Activated CD4-positive, alpha-beta T cell treated with anti-CD3 and anti-CD28 coated beads, Interleukin-2, amount 10 ng/mL, durations not matched to agents 24 days and 14 days (primary cell): ENCODE results near the gene TET1. TPM values are rescaled to one million over a fixed set of nuclear protein-coding genes. Genes with fewer than 3 reads are reported as not detected.
"Not testable (repeated sequence)": the region's sequence is repeated elsewhere in the genome, so short reads cannot be mapped to it uniquely, and the experiment has no call there.

Experiments
- DNase-seq: peaks from one replicate; pipeline ENCODE4 v3.0.0; 2022
- H3K27ac Mint-ChIP-seq: one replicate; pipeline ENCODE4 v1.8.0; 2022; ENCODE audit warnings: mild to moderate bottlenecking, mixed read lengths
- H3K27me3 Mint-ChIP-seq: one replicate; pipeline ENCODE4 v1.8.0; 2022; ENCODE audit warnings: mixed read lengths
- H3K36me3 Mint-ChIP-seq: one replicate; pipeline ENCODE4 v1.8.0; 2022; ENCODE audit warnings: low read depth, mild to moderate bottlenecking, mixed read lengths
- H3K4me1 Mint-ChIP-seq: one replicate; pipeline ENCODE4 v1.8.0; 2021; ENCODE audit warnings: mixed read lengths
- H3K4me3 Mint-ChIP-seq: one replicate; pipeline ENCODE4 v1.8.0; 2022; ENCODE audit warnings: mild to moderate bottlenecking, moderate library complexity, mixed read lengths
- H3K9me3 Mint-ChIP-seq: one replicate; pipeline ENCODE4 v1.8.0; 2021; ENCODE audit warnings: mixed read lengths
- intact Hi-C: fragments of 100-400 bp; cut with micrococcal nuclease; formaldehyde crosslinking; loops from one replicate; pipeline ENCODE4 v1.15.1; 2023
- total RNA-seq: library from RNA; stranded (reverse); gene quantifications from 2 replicates; pipeline ENCODE4 v1.2.3, GENCODE V29; 2022

TET1 gene
- total RNA-seq, 1 donor from 2014 or later = 0.96 TPM

- Mint-ChIP-seq H3K4me1 (peaks cover 14% of the 10 kb centered on the region), H3K4me3 (peak within 1 kb of the TSS; percentile 95), H3K27ac (peak within 1 kb of the TSS; percentile 98), H3K36me3 (peaks cover 28% of the 10 kb centered on the region), H3K9me3 (peaks cover 7% of the 10 kb centered on the region), H3K27me3 (no peaks in the 10 kb centered on the region)
- DNase-seq = peak; percentile 98
- intact Hi-C loops = loop anchor here (1.0 to 5.0 kb wide), 8 partner anchors 120 to 390 kb away; partner anchors contain the start of genes DDX50, DNA2, RUFY2 and SLC25A16
These were observed 160.9 kb downstream of the TET1 start, which contains the start of gene CCAR1 for GRCh38 chr10:68720793-68721672. Gene CCAR1, plus strand, starts transcription at chr10:68721239. Its CDS starts 1,266 bp downstream, at chr10:68722505.

GRCh38 chr10:68721673-68722335 is 161.7 kb downstream of the TET1 start:
- Mint-ChIP-seq H3K36me3 (peaks cover 32% of the 10 kb centered on the region), H3K9me3 (peaks cover 7% of the 10 kb centered on the region), H3K27ac (peak overlapping the region; percentile 98), H3K4me1 (peaks cover 16% of the 10 kb centered on the region), H3K4me3 (peak overlapping the region; percentile 95), H3K27me3 (no peaks in the 10 kb centered on the region)
- intact Hi-C loops = loop anchor here (1.0 to 5.0 kb wide), 8 partner anchors 121 to 391 kb away; partner anchors contain the start of genes DDX50, DNA2, RUFY2 and SLC25A16
- DNase-seq = no peak

GRCh38 chr10:68725016-68725415 is 164.9 kb downstream of the TET1 start:
- Mint-ChIP-seq H3K9me3 (peaks cover 4% of the 10 kb centered on the region), H3K4me1 (peaks cover 20% of the 10 kb centered on the region), H3K36me3 (peaks cover 46% of the 10 kb centered on the region), H3K27ac (no peak overlapping the region), H3K27me3 (no peaks in the 10 kb centered on the region), H3K4me3 (no peak overlapping the region)
- DNase-seq = no peak
- intact Hi-C loops = no loop called here

GRCh38 chr10:68727146-68727545 is 167.0 kb downstream of the TET1 start:
- no peaks in the 10 kb centered on the region for H3K9me3 Mint-ChIP-seq
- no peak overlapping the region for H3K27ac Mint-ChIP-seq
- intact Hi-C loops = no loop called here
- DNase-seq = no peak
- H3K27me3 Mint-ChIP-seq = no peaks in the 10 kb centered on the region
- H3K4me1 Mint-ChIP-seq = peaks cover 17% of the 10 kb centered on the region
- H3K4me3 Mint-ChIP-seq = no peak overlapping the region
- peaks cover 51% of the 10 kb centered on the region for H3K36me3 Mint-ChIP-seq

- intact Hi-C loops = no loop called here
- Mint-ChIP-seq H3K27ac (no peak overlapping the region), H3K4me3 (no peak overlapping the region), H3K4me1 (peaks cover 14% of the 10 kb centered on the region), H3K27me3 (no peaks in the 10 kb centered on the region), H3K36me3 (peaks cover 58% of the 10 kb centered on the region), H3K9me3 (no peaks in the 10 kb centered on the region)
- no peak for DNase-seq
These were observed 172.5 kb downstream of the TET1 start for GRCh38 chr10:68732651-68733050.

GRCh38 chr10:68734349-68734748 is 174.2 kb downstream of the TET1 start:
- Mint-ChIP-seq H3K36me3 (peaks cover 65% of the 10 kb centered on the region), H3K9me3 (no peaks in the 10 kb centered on the region), H3K4me3 (no peak overlapping the region), H3K4me1 (peaks cover 14% of the 10 kb centered on the region), H3K27me3 (no peaks in the 10 kb centered on the region), H3K27ac (no peak overlapping the region)
- intact Hi-C loops = no loop called here
- DNase-seq = no peak

- Mint-ChIP-seq H3K4me1 (peaks cover 15% of the 10 kb centered on the region), H3K9me3 (no peaks in the 10 kb centered on the region), H3K4me3 (no peak overlapping the region), H3K27me3 (no peaks in the 10 kb centered on the region), H3K27ac (no peak overlapping the region), H3K36me3 (peaks cover 66% of the 10 kb centered on the region)
- intact Hi-C loops = no loop called here
- DNase-seq = no peak
These were observed 175.0 kb downstream of the TET1 start for GRCh38 chr10:68735119-68735518.

- H3K27me3 Mint-ChIP-seq, H3K4me3 Mint-ChIP-seq, H3K9me3 Mint-ChIP-seq, H3K27ac Mint-ChIP-seq, intact Hi-C loops, DNase-seq: not testable (repeated sequence)
- Mint-ChIP-seq H3K36me3 (peaks cover 65% of the 10 kb centered on the region), H3K4me1 (peaks cover 15% of the 10 kb centered on the region)
These were observed 175.6 kb downstream of the TET1 start for GRCh38 chr10:68735739-68736138.

- peaks cover 56% of the 10 kb centered on the region for H3K36me3 Mint-ChIP-seq
These were observed 180.5 kb downstream of the TET1 start for GRCh38 chr10:68740676-68741075.

GRCh38 chr10:68742397-68742796 is 182.3 kb downstream of the TET1 start:
- Mint-ChIP-seq H3K27me3 (no peaks in the 10 kb centered on the region), H3K27ac (no peak overlapping the region), H3K36me3 (peaks cover 46% of the 10 kb centered on the region), H3K4me1 (peaks cover 3% of the 10 kb centered on the region), H3K4me3 (no peak overlapping the region), H3K9me3 (no peaks in the 10 kb centered on the region)
- intact Hi-C loops = no loop called here
- no peak for DNase-seq

More at GRCh38 chr10:68740676-68741075, 180.5 kb downstream of the TET1 start:
- H3K27ac Mint-ChIP-seq, H3K27me3 Mint-ChIP-seq, H3K9me3 Mint-ChIP-seq, H3K4me3 Mint-ChIP-seq, H3K4me1 Mint-ChIP-seq, intact Hi-C loops, DNase-seq: not testable (repeated sequence)

Other genes starting within 250 kb of the TET1 start
- 200 and 206 TPM in 2 replicates for gene HNRNPH3, start 228.3 kb upstream of the TET1 start, total RNA-seq
- 0.88 and 1.6 TPM in 2 replicates for gene PBLD, start 227.4 kb upstream of the TET1 start, total RNA-seq
- gene RUFY2, start 153.1 kb upstream of the TET1 start, total RNA-seq = 9.5 and 10.3 TPM in 2 replicates
- 58.0 and 59.1 TPM in 2 replicates for gene DNA2, start 88.4 kb upstream of the TET1 start, total RNA-seq
- 15.3 and 15.9 TPM in 2 replicates for gene SLC25A16, start 32.8 kb upstream of the TET1 start, total RNA-seq
- gene CCAR1, start 160.9 kb downstream of the TET1 start, total RNA-seq = 95.2 and 112 TPM in 2 replicates